ENCODE results near the gene TGFBR1.
"Not testable (repeated sequence)": the region's sequence is repeated elsewhere in the genome, so short reads cannot be mapped to it uniquely, and the experiment has no call there.

Gene TGFBR1

GRCh38 chr9:99076030-99076429, 28.9 kb upstream of the TGFBR1 start:
- no peak for DNase-seq
- ATAC-seq: no peak

GRCh38 chr9:99076483-99077171, 28.3 kb upstream of the TGFBR1 start:
- peak; percentile 48 for DNase-seq
- peak; percentile 52 for ATAC-seq

- ATAC-seq (no peak), DNase-seq (no peak)
Observed at GRCh38 chr9:99078717-99079116, 26.2 kb upstream of the TGFBR1 start.

GRCh38 chr9:99079542-99079941, 25.4 kb upstream of the TGFBR1 start:
- DNase-seq: no peak

GRCh38 chr9:99083051-99083450, 21.9 kb upstream of the TGFBR1 start:
- no peak for DNase-seq
- ATAC-seq: no peak

More at GRCh38 chr9:99079542-99079941, 25.4 kb upstream of the TGFBR1 start:
- no peak for ATAC-seq

- ATAC-seq (no peak), DNase-seq (no peak)
Observed at GRCh38 chr9:99085949-99086948, 18.7 kb upstream of the TGFBR1 start.

- no peak for DNase-seq
- ATAC-seq: no peak
Observed at GRCh38 chr9:99087462-99087861, 17.5 kb upstream of the TGFBR1 start.

GRCh38 chr9:99090336-99091130, 14.4 kb upstream of the TGFBR1 start:
- ATAC-seq (no peak), DNase-seq (no peak)

GRCh38 chr9:99092643-99093491, 12.0 kb upstream of the TGFBR1 start:
- DNase-seq: peak; percentile 44

GRCh38 chr9:99093492-99093791, 11.5 kb upstream of the TGFBR1 start:
- peak; percentile 35 for DNase-seq
- ATAC-seq: peak; percentile 65

More at GRCh38 chr9:99092643-99093491, 12.0 kb upstream of the TGFBR1 start:
- ATAC-seq: peak; percentile 72

- DNase-seq (no peak), ATAC-seq (no peak)
Observed at GRCh38 chr9:99095565-99095964, 9.3 kb upstream of the TGFBR1 start.

GRCh38 chr9:99096409-99096808, 8.5 kb upstream of the TGFBR1 start:
- ATAC-seq (no peak), DNase-seq (no peak)

GRCh38 chr9:99099806-99100585, 4.9 kb upstream of the TGFBR1 start:
- not testable (repeated sequence) for DNase-seq, ATAC-seq

- ATAC-seq (no peak), DNase-seq (no peak)
Observed at GRCh38 chr9:99101271-99101670, 3.6 kb upstream of the TGFBR1 start.

- no peak for DNase-seq
- no peak for ATAC-seq
Observed at GRCh38 chr9:99101812-99102211, 3.1 kb upstream of the TGFBR1 start.

- ATAC-seq (no peak), DNase-seq (no peak)
Observed at GRCh38 chr9:99103054-99103895, 1.6 kb upstream of the TGFBR1 start.

- ATAC-seq (no peak), DNase-seq (peak; percentile 26)
Observed at GRCh38 chr9:99103901-99104458, 933 bp upstream of the TGFBR1 start.

- DNase-seq: peak; percentile 67
- peak; percentile 8 for ATAC-seq
Observed at GRCh38 chr9:99105152-99106043, 485 bp downstream of the TGFBR1 start.

Measured in stimulated activated naive CD8-positive, alpha-beta T cell treated with anti-CD3 and anti-CD28 coated beads, Interleukin-15, Interleukin-2, amounts not matched to agents 100 U/mL and 50 U/mL, for 24 hours (primary cell).